GM18505 (cell line): Measurements from ENCODE around the gene NRXN3.

Experiments used
- ATAC-seq: cut with Tn5 transposase; IDR thresholded peaks from one replicate; pipeline ENCODE4 v1.9.1; 2021; ENCODE audit not compliant: unreplicated experiment
- POLR2A ChIP-seq: IDR thresholded peaks from 4 replicates; pipeline ENCODE4 v1.6.1; 2011; ENCODE audit warnings: borderline replicate concordance; ENCODE audit not compliant: insufficient read depth, insufficient read length; ENCODE audit errors: extremely low read depth

NRXN3 gene

DNA sequence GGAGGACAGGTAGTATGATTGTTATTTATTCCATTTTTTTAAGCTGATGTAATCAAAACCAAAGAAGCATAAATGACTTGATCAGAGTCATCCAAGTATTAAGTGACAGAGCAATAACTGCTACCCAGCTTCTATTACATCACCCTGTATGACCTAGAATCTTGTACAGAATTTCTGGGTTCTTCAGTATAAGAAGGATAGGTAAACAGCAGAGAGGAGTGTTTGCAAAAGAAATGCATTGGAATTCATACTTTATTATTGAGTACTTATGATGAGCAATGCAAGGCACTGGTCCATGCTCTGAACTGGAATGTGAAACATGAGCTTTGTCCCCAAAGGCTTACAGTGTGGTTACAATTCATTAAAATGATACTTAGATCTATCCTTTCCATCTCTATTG is 1124.3 kb downstream of the NRXN3 start:
- ATAC-seq, result no peak
- no peak for TF ChIP-seq POLR2A

- TF ChIP-seq POLR2A, result no peak
Observed at GRCh38 chr14:79295385-79295784, 1125.2 kb downstream of the NRXN3 start.

GRCh38 chr14:79298373-79298772 is 1128.2 kb downstream of the NRXN3 start:
- no peak for TF ChIP-seq POLR2A
- ATAC-seq, result no peak

More at GRCh38 chr14:79295385-79295784, 1125.2 kb downstream of the NRXN3 start:
- no peak for ATAC-seq

DNA sequence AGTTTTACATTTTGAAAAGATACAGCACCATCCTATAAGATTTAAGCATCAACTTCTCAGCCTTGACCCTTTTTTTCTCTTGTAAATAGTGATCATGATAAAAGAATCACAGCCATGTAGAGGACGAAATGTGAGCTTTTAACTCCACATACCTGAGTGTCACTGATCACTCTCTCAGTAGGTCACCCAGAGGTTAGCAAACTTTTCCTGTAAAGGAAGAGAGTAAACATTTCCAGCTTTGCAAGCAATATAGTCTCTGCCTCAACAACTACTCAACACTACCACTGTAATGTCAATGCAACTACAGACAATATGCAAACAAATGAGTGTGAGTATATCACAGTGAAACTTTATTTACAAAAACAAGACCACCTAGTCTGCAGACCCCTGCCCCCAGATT is 1129.0 kb downstream of the NRXN3 start:
- no peak for ATAC-seq
- no peak for TF ChIP-seq POLR2A

DNA sequence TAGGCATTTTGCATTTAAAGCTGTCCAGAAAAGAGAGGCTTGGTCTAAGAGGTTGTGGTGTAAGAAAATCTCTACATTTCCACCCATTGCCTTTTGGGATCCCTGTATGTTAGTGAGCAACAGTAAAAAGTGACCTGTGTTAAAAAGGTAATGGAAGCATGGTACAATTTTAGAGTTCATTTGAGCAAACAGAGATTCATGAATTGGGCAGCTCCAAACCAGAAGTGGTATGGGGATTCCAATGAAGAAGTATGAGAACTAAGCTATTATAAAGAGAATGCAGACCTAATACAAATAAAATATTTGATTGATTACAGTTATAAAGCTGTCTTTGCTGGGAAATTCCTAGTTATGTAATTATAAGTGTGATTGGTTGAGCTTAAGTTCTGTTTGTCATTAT is 1134.1 kb downstream of the NRXN3 start:
- no peak for ATAC-seq
- no peak for TF ChIP-seq POLR2A

- no peak for TF ChIP-seq POLR2A
- no peak for ATAC-seq
Observed at GRCh38 chr14:79306546-79306945, 1136.4 kb downstream of the NRXN3 start.

- no peak for ATAC-seq
- no peak for TF ChIP-seq POLR2A
Observed at GRCh38 chr14:79318371-79318770, 1148.2 kb downstream of the NRXN3 start.

- ATAC-seq, result no peak
- no peak for TF ChIP-seq POLR2A
Observed at GRCh38 chr14:79320561-79320960, 1150.4 kb downstream of the NRXN3 start.

DNA sequence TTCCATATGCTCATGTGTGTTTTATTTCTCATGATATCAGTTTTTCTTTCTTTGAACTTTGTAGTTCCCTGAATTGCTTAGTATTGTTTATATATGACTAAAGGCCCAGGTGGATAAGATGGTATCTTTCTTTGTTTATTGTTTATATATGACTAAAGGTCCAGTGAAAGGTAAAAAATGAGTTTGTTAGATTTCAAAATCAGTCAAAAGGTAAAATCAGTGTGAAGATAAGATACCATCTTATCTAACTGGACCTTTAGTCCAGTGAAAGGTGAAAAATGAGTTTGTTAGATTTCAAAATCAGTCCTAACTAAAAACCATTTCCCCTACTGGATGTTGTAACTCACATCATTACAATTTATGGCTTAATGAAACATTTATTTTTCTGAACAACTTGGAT is 1150.9 kb downstream of the NRXN3 start:
- no peak for ATAC-seq
- TF ChIP-seq POLR2A, result no peak

- no peak for TF ChIP-seq POLR2A
- no peak for ATAC-seq
Observed at GRCh38 chr14:79325071-79325470, 1154.9 kb downstream of the NRXN3 start.

DNA sequence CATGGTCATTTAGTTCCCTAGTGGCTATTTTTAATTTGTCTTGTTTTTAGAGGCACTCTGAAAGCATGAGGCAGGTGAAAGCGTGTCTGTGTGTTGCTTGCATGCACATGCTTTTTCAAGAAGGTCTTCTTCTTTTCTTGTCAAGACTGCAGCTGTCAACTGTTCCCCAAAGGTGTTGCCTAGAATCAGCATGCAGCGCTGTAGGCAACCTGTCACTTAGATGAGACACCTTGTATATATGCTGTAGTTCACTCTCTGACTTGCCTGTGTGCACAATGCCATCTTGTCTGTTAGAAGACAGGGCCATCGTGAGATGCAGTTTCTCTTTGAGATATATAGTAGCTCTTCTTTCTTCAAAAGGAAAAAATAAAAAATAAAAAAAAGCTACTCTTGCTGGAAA is 1155.4 kb downstream of the NRXN3 start:
- no peak for TF ChIP-seq POLR2A
- ATAC-seq, result no peak

GRCh38 chr14:79328863-79329262 is 1158.7 kb downstream of the NRXN3 start:
- ATAC-seq, result no peak

DNA sequence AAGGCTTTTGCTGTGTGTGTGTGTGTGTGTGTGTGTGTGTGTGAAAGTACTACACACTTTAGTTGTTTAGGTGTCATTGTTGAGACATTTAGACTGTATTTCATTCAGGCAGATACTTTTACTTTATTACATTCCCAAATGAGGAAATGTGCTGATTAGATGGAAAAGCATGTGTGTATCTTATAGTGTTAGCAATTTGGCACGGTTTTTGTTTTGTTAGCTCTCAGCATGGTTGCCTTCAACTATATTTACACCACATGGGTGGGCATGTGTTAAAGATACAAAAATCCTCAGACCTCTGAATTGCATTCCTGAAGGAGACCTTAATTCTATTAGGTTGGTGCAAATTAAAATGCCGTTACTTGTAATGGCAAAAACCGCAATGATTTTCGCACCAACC is 1161.7 kb downstream of the NRXN3 start:
- TF ChIP-seq POLR2A, result no peak
- no peak for ATAC-seq

More at GRCh38 chr14:79328863-79329262, 1158.7 kb downstream of the NRXN3 start:
- no peak for TF ChIP-seq POLR2A

GRCh38 chr14:79332504-79333197 is 1162.5 kb downstream of the NRXN3 start:
- ATAC-seq, result no peak

GRCh38 chr14:79333198-79333546 is 1163.0 kb downstream of the NRXN3 start:
- ATAC-seq, result no peak

More at GRCh38 chr14:79332504-79333197, 1162.5 kb downstream of the NRXN3 start:
- no peak for TF ChIP-seq POLR2A

More at GRCh38 chr14:79333198-79333546, 1163.0 kb downstream of the NRXN3 start:
- no peak for TF ChIP-seq POLR2A
